WI38 (cell line): ENCODE results near the gene PRKCB.
"Not testable (repeated sequence)": the region's sequence is repeated elsewhere in the genome, so short reads cannot be mapped to it uniquely, and the experiment has no call there.

ENCODE experiments used
- H3K4me3 ChIP-seq: 2 replicates; pipeline ENCODE4 v1.5.1; 2011; ENCODE audit warnings: low read depth, mild to moderate bottlenecking, control low read depth, low read length
- TF ChIP-seq, protein P1 (sequence below): IDR thresholded peaks from 2 replicates; pipeline ENCODE4 v1.5.1; 2012; ENCODE audit warnings: low read depth, mild to moderate bottlenecking, control low read depth, low read length

The PRKCB gene

DNA sequence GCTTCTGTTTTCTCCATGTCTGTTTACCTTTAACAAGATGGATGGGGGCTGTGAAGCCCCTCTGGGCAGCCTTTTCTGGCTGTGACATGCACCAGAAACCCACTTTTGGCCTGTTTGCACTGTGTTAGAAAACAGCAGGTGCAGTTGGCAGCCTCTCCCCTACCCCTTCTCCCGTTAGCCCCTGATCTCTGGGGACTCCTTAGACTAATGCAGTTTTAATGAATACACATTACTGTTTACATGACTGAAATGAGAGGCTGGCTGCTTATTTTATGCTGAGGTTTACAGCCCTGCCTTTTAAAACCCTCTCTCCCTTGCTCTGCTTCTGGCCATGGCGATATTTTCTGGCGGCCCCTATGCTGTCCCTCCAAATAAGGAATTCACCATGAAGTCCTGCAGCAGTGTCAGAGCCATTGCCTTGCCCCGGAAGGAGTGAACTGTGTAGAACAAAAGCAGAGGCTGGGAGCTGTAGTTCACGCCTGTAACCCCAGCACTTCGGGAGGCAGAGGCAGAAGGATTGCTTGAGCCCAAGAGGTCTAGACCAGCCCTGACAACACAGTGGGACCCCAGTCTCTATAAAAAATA lies 79.3 kb downstream of the PRKCB start:
- H3K4me3 ChIP-seq, result no peak overlapping the region
- TF ChIP-seq, protein P1, sequence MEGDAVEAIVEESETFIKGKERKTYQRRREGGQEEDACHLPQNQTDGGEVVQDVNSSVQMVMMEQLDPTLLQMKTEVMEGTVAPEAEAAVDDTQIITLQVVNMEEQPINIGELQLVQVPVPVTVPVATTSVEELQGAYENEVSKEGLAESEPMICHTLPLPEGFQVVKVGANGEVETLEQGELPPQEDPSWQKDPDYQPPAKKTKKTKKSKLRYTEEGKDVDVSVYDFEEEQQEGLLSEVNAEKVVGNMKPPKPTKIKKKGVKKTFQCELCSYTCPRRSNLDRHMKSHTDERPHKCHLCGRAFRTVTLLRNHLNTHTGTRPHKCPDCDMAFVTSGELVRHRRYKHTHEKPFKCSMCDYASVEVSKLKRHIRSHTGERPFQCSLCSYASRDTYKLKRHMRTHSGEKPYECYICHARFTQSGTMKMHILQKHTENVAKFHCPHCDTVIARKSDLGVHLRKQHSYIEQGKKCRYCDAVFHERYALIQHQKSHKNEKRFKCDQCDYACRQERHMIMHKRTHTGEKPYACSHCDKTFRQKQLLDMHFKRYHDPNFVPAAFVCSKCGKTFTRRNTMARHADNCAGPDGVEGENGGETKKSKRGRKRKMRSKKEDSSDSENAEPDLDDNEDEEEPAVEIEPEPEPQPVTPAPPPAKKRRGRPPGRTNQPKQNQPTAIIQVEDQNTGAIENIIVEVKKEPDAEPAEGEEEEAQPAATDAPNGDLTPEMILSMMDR, result no peak

DNA sequence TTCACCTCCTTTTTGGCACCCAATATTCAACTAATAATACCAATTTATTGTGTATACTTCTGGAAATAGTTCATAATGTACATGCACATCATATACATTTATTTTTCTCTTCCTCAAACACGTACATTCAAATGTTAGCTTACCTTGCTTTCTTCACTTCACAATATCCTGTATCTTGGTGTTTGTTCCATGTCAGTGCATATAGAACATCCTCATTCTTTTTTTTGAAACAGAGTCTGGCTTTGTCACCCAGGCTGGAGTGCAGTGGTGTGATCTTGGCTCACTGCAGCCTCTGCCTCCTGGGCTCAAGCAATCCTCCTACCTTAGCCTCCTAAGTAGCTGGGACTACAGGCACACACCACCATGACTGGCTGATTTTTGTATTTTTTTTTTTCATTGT lies 80.8 kb downstream of the PRKCB start:
- not testable (repeated sequence) for H3K4me3 ChIP-seq

DNA sequence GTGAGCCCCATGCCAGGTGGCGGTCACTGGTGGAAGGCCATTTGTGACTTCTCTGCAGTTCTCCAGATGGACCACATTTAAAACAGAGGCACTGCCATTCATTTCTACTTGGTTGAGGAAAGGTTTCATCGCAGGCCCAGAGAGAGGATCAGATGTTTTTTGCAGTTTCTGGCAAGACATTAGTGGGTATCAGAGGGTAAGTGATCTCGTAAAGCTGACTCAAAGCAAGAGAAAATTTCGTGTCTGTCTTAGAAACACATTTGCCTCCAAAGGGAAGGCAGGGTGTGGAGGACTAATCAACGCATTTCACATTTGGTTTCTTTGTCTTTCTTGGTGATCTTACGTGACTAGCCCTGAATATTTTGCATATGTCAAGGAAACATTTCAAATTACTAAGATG lies 81.8 kb downstream of the PRKCB start:
- TF ChIP-seq, protein P1, result no peak
- no peak overlapping the region for H3K4me3 ChIP-seq

DNA sequence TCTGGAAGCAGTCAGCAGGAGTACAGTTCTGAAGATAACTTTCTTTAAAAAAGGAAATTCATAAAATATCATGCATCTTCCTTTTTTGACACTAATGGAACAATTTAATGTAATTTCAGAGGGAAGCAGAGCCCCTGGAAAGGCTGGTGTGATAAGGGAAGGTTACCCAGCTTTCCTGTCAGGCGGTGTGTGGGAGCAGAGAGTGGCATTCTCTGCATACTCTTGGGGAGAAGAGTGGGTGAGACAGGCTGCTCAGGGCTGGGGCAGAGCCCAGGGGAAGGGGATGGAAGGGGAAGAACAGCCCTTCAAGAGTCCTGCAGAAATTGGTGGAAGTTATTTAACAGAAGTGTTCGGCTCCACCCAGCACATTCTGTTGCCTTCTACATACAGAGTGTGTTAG lies 84.7 kb downstream of the PRKCB start:
- TF ChIP-seq, protein P1, result no peak
- H3K4me3 ChIP-seq, result no peak overlapping the region

DNA sequence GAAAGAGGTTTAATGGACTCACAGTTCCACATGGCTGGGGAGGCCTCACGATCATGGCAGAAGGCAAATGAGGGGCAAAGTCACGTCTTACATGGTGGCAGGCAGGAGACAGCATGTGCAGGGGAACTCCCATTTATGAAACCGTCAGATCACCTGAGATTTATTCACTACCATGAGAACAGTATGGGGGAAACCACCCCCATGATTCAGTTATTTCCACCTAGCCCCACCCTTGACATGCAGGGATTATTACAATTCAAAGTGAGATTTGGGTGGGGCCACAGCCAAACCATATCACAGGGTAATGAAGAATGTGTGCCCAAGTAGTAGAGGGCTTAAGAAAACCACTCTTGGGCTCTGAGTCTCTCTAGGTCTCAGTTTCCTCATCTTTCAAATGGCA lies 85.1 kb downstream of the PRKCB start:
- no peak overlapping the region for H3K4me3 ChIP-seq
- TF ChIP-seq, protein P1, result no peak

DNA sequence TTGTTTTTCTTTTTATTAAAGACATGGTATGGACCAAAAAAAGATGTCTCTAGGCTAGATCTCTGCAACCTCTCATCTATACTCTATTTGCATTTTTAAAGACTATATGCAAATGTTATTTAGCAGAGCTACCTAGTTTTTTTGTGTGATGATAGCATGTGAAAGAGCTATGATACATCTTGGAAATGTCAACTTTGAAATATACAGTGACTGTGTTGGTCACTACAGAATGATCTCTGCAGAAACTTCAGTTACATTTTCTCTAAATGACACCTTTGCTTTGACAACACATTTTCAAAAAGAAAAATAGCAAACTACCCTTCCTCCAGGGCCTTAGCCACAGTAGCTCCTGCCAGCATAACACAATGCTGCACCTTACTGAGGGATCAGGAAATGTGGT lies 86.6 kb downstream of the PRKCB start:
- TF ChIP-seq, protein P1, result no peak
- no peak overlapping the region for H3K4me3 ChIP-seq

DNA sequence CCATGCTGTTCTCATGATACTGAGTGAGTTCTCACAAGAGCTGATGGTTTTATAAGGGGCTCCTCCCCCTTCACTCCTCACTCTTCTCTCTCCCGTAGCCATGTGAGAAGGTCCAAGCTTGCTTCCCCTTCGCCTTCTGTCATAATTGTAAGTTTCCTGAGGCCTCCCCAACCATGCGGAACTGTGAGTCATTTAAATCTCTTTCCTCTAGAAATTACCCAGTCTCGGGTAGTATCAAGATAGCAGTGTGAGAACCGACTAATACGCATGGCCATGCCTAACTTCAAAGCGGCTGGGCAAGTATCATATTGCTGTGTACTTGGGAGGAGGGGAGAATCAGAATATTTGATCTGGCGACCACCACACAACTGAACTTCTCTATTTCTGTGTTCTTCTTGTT lies 88.3 kb downstream of the PRKCB start:
- H3K4me3 ChIP-seq, result no peak overlapping the region
- TF ChIP-seq, protein P1, result no peak

DNA sequence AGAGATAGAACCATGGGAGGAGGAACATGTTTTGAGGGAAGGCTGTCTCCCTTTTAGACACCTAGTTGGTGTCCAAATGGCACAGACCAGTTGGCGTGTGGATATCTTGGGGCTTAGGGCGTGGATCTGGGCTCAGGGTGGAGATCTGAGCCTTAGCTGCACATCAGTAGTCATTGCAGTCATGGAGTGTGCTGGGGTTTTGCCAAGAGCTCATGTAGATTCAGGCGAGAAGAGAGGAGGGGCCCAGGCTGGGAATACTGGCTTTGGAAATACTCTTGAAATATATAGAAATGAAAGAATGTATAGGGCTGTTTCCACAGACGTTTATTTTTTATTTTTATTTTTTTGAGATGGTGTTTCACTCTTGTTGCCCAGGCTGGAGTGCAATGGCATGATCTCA lies 92.0 kb downstream of the PRKCB start:
- TF ChIP-seq, protein P1, result no peak
- no peak overlapping the region for H3K4me3 ChIP-seq
